HL-60 (cell line): Measurements from ENCODE around the gene TRABD2B.

ENCODE experiments used
- CTCF ChIP-seq: IDR thresholded peaks from one replicate; pipeline ENCODE4 v1.5.1; 2011; ENCODE audit warnings: low read length, control low read depth, inconsistent platforms; ENCODE audit not compliant: insufficient read depth
- GABPA ChIP-seq: IDR thresholded peaks from 2 replicates; pipeline ENCODE4 v1.6.1; 2012; ENCODE audit warnings: low read depth
- POLR2AphosphoS5 ChIP-seq: IDR thresholded peaks from 2 replicates; pipeline ENCODE4 v1.6.1; 2012; ENCODE audit warnings: low read depth
- REST ChIP-seq: IDR thresholded peaks from 2 replicates; pipeline ENCODE4 v1.6.1; 2012; ENCODE audit warnings: low read depth; ENCODE audit not compliant: insufficient replicate concordance
- SPI1 ChIP-seq: IDR thresholded peaks from 2 replicates; pipeline ENCODE4 v1.6.1; 2012; ENCODE audit warnings: low read depth, mild to moderate bottlenecking, borderline replicate concordance

GRCh38 chr1:48031676-48032075 lies 34.5 kb upstream of the TRABD2B start:
- no peak for TF ChIP-seq CTCF
- TF ChIP-seq POLR2AphosphoS5: no peak
- no peak for TF ChIP-seq GABPA
- no peak for TF ChIP-seq REST
- no peak for TF ChIP-seq SPI1
